NCI-H774 (cell line): ENCODE results near the gene PSRC1.
A peak's percentile ranks its signal among the peaks of the same experiment; 100 is the strongest.

Experiments used
- DNase-seq: peaks from one replicate; lab custom pipeline; 2025; lab: John Stamatoyannopoulos, UW

Gene PSRC1

GRCh38 chr1:109247401-109248365 lies 35.3 kb downstream of the PSRC1 start:
- DNase-seq, result no peak

- no peak for DNase-seq
Measured at GRCh38 chr1:109246141-109246551, 36.8 kb downstream of the PSRC1 start.

- no peak for DNase-seq
Measured at GRCh38 chr1:109243860-109244552, 38.9 kb downstream of the PSRC1 start.

GRCh38 chr1:109243221-109243620 lies 39.7 kb downstream of the PSRC1 start:
- no peak for DNase-seq

GRCh38 chr1:109242387-109242786 lies 40.6 kb downstream of the PSRC1 start:
- no peak for DNase-seq

- no peak for DNase-seq
Measured at GRCh38 chr1:109241841-109242345, 41.1 kb downstream of the PSRC1 start.

- no peak for DNase-seq
Measured at GRCh38 chr1:109241344-109241743, 41.6 kb downstream of the PSRC1 start.

- DNase-seq, result peak; percentile 14
Measured at GRCh38 chr1:109240158-109241152, 42.5 kb downstream of the PSRC1 start.

- DNase-seq, result no peak
Measured at GRCh38 chr1:109239409-109240068, 43.4 kb downstream of the PSRC1 start.

- no peak for DNase-seq
Measured at GRCh38 chr1:109239047-109239408, 43.9 kb downstream of the PSRC1 start.

GRCh38 chr1:109238382-109238781 lies 44.6 kb downstream of the PSRC1 start:
- DNase-seq, result no peak

- no peak for DNase-seq
Measured at GRCh38 chr1:109237512-109237911, 45.4 kb downstream of the PSRC1 start.

- no peak for DNase-seq
Measured at GRCh38 chr1:109235137-109235536, 47.8 kb downstream of the PSRC1 start.

- no peak for DNase-seq
Measured at GRCh38 chr1:109231066-109231465, 51.9 kb downstream of the PSRC1 start.
